ENCODE data around the gene UGT1A9. TPM values are rescaled to one million over a fixed set of nuclear protein-coding genes. Genes with fewer than 3 reads are reported as not detected.

UGT1A9 gene
- total and polyA plus RNA-seq, 2 of the 13 experiments (the other 11 are each of a cell fraction or from before 2014, with no cell fraction given): 0.07 TPM; not detected in 1

DNA sequence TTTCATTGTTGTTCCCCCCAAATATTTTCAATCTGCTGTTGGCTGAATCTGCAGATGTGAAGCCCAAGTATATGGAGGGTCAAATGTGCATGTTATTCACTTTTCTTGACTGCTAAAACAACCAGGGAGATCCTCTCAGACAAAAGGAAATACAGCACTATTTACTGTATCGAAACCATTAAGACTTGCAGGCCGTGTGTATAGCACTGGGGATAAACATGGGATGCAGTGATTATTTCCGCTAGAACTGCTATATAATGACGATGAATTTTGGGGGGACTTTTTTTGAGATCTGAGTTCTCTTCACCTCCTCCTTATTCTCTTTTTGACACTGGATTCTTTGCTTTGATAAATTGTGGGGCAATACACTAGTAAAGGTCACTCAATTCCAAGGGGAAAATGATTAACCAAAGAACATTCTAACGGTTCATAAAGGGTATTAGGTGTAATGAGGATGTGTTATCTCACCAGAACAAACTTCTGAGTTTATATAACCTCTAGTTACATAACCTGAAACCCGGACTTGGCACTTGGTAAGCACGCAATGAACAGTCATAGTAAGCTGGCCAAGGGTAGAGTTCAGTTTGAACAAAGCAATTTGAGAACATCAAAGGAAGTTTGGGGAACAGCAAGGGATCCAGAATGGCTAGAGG, 84.9 kb downstream of the UGT1A9 start (continued):
- TF ChIP-seq ZNF615 (CRISPR knock-in tag; IDR thresholded peaks at IDR 0.05; ENCODE audit: borderline replicate concordance): no peak
- TF ChIP-seq, protein P1, sequence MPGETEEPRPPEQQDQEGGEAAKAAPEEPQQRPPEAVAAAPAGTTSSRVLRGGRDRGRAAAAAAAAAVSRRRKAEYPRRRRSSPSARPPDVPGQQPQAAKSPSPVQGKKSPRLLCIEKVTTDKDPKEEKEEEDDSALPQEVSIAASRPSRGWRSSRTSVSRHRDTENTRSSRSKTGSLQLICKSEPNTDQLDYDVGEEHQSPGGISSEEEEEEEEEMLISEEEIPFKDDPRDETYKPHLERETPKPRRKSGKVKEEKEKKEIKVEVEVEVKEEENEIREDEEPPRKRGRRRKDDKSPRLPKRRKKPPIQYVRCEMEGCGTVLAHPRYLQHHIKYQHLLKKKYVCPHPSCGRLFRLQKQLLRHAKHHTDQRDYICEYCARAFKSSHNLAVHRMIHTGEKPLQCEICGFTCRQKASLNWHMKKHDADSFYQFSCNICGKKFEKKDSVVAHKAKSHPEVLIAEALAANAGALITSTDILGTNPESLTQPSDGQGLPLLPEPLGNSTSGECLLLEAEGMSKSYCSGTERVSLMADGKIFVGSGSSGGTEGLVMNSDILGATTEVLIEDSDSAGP (CRISPR knock-in tag; IDR thresholded peaks at IDR 0.05; ENCODE audit: borderline replicate concordance): no peak
- TF ChIP-seq, protein P2, sequence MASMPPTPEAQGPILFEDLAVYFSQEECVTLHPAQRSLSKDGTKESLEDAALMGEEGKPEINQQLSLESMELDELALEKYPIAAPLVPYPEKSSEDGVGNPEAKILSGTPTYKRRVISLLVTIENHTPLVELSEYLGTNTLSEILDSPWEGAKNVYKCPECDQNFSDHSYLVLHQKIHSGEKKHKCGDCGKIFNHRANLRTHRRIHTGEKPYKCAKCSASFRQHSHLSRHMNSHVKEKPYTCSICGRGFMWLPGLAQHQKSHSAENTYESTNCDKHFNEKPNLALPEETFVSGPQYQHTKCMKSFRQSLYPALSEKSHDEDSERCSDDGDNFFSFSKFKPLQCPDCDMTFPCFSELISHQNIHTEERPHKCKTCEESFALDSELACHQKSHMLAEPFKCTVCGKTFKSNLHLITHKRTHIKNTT (CRISPR knock-in tag; IDR thresholded peaks at IDR 0.05): no peak
- TF ChIP-seq, protein P3, sequence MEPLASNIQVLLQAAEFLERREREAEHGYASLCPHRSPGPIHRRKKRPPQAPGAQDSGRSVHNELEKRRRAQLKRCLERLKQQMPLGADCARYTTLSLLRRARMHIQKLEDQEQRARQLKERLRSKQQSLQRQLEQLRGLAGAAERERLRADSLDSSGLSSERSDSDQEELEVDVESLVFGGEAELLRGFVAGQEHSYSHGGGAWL (CRISPR knock-in tag; IDR thresholded peaks at IDR 0.05): no peak
- no peak for TF ChIP-seq CBX1 (IDR thresholded peaks at IDR 0.05; ENCODE audit: low read depth)
- TF ChIP-seq GATA4 (IDR thresholded peaks at IDR 0.05; ENCODE audit: borderline replicate concordance, low read depth): peak; percentile 97
- TF ChIP-seq, protein P4, sequence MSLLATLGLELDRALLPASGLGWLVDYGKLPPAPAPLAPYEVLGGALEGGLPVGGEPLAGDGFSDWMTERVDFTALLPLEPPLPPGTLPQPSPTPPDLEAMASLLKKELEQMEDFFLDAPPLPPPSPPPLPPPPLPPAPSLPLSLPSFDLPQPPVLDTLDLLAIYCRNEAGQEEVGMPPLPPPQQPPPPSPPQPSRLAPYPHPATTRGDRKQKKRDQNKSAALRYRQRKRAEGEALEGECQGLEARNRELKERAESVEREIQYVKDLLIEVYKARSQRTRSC (CRISPR knock-in tag; IDR thresholded peaks at IDR 0.05; ENCODE audit: low read depth): no peak
- TF ChIP-seq, protein P5, sequence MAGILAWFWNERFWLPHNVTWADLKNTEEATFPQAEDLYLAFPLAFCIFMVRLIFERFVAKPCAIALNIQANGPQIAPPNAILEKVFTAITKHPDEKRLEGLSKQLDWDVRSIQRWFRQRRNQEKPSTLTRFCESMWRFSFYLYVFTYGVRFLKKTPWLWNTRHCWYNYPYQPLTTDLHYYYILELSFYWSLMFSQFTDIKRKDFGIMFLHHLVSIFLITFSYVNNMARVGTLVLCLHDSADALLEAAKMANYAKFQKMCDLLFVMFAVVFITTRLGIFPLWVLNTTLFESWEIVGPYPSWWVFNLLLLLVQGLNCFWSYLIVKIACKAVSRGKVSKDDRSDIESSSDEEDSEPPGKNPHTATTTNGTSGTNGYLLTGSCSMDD (CRISPR knock-in tag; IDR thresholded peaks at IDR 0.05): no peak
- TF ChIP-seq ZFX (CRISPR knock-in tag; IDR thresholded peaks at IDR 0.05; ENCODE audit: low read depth): peak; percentile 19; the same call in 1 of the 2 replicates
- no peak for TF ChIP-seq ZNF382 (CRISPR knock-in tag; IDR thresholded peaks at IDR 0.05; ENCODE audit: borderline replicate concordance)
- peak; percentile 82; the same call in 1 of the 2 replicates for TF ChIP-seq ZNF670 (CRISPR knock-in tag; IDR thresholded peaks at IDR 0.05; ENCODE audit: borderline replicate concordance)
- peak; percentile 74; the same call in 1 of the 2 replicates for TF ChIP-seq ZNF232 (CRISPR knock-in tag; IDR thresholded peaks at IDR 0.05; ENCODE audit: borderline replicate concordance)
- TF ChIP-seq PCBP1 (IDR thresholded peaks at IDR 0.05; ENCODE audit: borderline replicate concordance, low read depth, low read length): no peak
- TF ChIP-seq, protein P6, sequence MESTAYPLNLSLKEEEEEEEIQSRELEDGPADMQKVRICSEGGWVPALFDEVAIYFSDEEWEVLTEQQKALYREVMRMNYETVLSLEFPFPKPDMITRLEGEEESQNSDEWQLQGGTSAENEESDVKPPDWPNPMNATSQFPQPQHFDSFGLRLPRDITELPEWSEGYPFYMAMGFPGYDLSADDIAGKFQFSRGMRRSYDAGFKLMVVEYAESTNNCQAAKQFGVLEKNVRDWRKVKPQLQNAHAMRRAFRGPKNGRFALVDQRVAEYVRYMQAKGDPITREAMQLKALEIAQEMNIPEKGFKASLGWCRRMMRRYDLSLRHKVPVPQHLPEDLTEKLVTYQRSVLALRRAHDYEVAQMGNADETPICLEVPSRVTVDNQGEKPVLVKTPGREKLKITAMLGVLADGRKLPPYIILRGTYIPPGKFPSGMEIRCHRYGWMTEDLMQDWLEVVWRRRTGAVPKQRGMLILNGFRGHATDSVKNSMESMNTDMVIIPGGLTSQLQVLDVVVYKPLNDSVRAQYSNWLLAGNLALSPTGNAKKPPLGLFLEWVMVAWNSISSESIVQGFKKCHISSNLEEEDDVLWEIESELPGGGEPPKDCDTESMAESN (CRISPR knock-in tag; conservative IDR thresholded peaks at IDR 0.05): peak; percentile 77
- TF ChIP-seq ZBTB8A (CRISPR knock-in tag; IDR thresholded peaks at IDR 0.05; ENCODE audit: borderline replicate concordance, low read depth): no peak
- TF ChIP-seq ZBTB42 (CRISPR knock-in tag; IDR thresholded peaks at IDR 0.05): no peak
- TF ChIP-seq, protein P7, sequence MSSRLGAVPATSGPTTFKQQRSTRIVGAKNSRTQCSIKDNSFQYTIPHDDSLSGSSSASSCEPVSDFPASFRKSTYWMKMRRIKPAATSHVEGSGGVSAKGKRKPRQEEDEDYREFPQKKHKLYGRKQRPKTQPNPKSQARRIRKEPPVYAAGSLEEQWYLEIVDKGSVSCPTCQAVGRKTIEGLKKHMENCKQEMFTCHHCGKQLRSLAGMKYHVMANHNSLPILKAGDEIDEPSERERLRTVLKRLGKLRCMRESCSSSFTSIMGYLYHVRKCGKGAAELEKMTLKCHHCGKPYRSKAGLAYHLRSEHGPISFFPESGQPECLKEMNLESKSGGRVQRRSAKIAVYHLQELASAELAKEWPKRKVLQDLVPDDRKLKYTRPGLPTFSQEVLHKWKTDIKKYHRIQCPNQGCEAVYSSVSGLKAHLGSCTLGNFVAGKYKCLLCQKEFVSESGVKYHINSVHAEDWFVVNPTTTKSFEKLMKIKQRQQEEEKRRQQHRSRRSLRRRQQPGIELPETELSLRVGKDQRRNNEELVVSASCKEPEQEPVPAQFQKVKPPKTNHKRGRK (CRISPR knock-in tag; IDR thresholded peaks at IDR 0.05): no peak
- peak; percentile 78; the same call in 1 of the 2 replicates for TF ChIP-seq ZNF607 (CRISPR knock-in tag; IDR thresholded peaks at IDR 0.05; ENCODE audit: borderline replicate concordance)
- TF ChIP-seq ZNF143 (CRISPR knock-in tag; IDR thresholded peaks at IDR 0.05): no peak
- TF ChIP-seq HES4 (CRISPR knock-in tag; IDR thresholded peaks at IDR 0.05; ENCODE audit: borderline replicate concordance): no peak
